Prostate gland (tissue), 1 donor: ENCODE results near the gene TPT1.

Experiments
- POLR2A ChIP-seq: fragments of 450-650 bp; IDR thresholded peaks from one replicate; pipeline ENCODE4 v1.6.1; 2016; ENCODE audit warnings: antibody characterized with exemption, mild to moderate bottlenecking
- POLR2AphosphoS5 ChIP-seq: sonication (generic); formaldehyde crosslinking; IDR thresholded peaks from one replicate; pipeline ENCODE4 v1.6.1; 2017; ENCODE audit warnings: antibody characterized with exemption

- no peak for TF ChIP-seq POLR2AphosphoS5
- TF ChIP-seq POLR2A, result no peak
Observed at GRCh38 chr13:45385320-45385719, 44.3 kb upstream of the TPT1 start.
